GM21360 (cell line): Measurements from ENCODE around the gene TYSND1.
"Not testable (repeated sequence)": the region's sequence is repeated elsewhere in the genome, so short reads cannot be mapped to it uniquely, and the experiment has no call there.

Experiments used
- ATAC-seq: cut with Tn5 transposase; IDR thresholded peaks from one replicate; pipeline ENCODE4 v1.9.1; 2021; ENCODE audit warnings: mild to moderate bottlenecking, moderate library complexity; ENCODE audit not compliant: unreplicated experiment

TYSND1 gene, protein sequence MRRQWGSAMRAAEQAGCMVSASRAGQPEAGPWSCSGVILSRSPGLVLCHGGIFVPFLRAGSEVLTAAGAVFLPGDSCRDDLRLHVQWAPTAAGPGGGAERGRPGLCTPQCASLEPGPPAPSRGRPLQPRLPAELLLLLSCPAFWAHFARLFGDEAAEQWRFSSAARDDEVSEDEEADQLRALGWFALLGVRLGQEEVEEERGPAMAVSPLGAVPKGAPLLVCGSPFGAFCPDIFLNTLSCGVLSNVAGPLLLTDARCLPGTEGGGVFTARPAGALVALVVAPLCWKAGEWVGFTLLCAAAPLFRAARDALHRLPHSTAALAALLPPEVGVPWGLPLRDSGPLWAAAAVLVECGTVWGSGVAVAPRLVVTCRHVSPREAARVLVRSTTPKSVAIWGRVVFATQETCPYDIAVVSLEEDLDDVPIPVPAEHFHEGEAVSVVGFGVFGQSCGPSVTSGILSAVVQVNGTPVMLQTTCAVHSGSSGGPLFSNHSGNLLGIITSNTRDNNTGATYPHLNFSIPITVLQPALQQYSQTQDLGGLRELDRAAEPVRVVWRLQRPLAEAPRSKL

DNA sequence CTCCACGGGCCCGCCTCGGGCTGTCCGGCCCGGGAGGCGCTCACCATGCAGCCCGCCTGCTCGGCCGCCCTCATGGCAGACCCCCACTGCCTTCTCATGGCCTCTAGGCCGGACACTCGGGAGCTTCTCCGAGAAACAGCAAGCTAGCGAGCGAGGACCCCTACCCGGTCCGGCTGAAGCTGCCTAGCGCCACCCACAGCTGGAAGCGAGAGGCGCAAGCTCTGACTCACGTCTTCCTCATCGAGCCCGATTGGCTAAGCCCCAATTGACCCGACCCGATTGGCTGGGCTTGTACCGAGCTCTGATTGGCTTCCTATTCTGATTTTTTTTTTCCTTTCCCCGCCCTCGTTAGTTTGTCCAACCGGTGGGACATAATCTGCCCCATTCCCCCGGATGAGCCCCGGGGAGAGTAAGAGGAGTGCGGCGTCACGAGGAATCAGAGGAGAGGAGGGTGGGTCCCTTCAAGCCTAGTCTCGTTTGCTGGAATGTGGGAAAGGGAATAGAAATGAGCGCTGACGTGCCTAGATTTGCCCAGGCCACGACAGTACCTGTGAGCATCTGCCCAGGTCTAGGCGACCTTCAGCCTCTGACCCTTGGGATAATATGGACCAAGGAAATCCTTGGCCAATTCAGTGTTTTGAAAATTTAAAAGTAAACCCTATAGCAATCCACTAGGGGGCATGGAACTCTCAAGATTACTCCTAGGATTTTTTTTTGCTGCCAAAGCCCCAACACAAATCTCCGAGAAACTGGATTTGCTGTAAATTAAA, at the start of gene TYSND1:
TYSND1 (minus strand) TSS at position 212 of the 770 bp plus-strand sequence; CDS start at position 98, 114 bp downstream.
- peak; percentile 84 for ATAC-seq

DNA sequence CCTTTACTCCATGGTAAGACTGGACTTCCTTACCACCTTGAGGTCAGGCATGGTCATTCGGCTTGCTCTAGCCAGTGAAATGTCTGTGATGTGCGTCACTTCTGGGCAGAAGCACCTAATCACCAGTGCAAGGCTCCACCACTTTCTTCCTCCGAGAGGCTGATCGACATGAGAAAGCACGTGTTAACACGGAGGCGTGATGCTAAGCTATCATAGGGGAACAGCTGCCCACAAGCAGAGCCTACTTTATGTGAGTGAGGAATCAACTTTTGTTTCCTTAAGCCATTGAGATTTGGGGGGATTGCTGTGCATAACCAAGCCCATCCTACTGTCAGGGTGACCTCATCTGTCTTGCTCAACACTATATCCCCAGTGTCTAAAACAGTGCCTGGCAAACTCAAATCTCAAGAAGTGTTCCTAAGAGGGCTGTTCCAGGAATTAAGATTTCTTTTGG, 46.9 kb upstream of the TYSND1 start:
- no peak for ATAC-seq

DNA sequence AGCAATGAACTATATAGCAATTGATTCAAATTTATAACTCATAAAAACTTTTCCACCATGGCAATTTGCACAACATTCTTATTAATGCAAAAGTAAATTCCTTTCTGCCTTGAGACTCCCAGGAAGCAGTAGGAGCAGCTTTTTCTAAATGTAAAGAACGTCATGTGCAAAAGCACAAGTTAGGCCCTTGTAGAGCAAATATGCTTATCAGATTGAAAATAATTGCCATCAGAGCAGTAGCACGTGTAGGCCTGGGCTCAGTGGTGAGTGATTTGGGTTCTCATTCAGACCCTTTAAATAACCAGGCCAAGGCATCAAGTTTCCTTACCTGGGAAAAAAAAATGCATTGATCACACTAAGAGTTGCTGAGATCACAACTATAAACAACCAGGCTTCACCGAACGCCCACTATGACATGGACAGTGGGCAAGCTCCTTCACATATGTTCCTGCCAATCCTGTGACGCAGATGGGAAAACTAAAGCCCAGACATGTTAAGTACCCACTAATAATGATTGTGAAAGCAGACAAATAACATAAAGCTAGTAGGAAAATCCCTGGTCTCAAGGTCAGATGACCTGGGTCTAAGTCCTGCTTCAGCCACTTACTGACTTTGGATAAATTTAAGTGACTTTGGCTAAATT, 45.9 kb upstream of the TYSND1 start:
- no peak for ATAC-seq

DNA sequence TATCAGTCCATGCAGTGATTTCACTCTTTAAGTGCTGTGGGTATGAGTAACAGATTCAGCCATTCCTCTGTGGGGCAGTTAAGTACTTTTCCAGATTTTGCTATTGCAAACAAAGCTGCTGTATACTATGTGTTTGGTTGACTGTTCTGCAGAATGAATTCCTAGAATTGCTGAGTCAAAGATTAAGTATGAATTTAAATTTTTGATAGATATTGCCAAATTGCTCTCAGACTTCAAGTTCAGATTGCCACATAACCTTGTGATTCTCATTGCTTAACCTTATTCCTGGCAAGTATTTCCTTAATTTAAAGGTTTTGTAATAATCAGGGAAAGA, 45.4 kb upstream of the TYSND1 start:
- no peak for ATAC-seq

DNA sequence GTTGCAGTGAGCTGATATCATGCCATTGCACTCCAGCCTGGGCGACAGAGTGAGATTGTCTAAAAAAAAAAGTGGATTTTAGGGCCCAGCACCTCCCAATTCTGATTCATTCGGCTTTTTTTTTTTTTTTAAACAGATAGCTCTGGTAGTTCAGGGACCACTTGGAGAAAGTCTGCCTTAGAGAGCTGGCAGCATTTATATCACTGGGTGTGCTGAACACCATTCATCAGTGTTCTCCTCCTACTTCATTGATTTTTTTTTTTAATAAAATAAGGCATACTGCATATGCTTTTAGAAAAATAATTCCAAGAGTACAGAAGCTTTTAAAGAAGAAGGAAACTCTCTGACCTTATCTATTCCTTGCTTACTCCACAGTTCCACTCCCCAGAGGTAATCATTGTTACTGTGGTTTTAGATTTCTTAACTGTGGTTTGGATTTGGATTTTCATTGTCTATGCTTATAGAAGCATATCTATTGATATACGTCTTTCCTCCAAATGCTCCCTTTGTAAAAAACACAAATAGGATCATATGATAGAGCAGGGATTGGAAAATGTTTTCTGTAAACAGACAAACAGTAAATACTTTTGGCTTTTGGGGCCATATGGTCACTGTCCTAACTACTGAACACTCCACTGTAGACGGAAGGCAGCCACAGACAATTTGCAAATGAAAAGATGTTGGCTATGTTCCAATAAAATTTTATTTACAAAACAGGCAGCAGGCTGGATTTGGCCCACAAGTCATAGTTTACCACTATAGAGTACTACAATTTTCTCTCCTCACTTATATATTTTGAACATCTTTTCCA, 44.9 kb upstream of the TYSND1 start:
- no peak for ATAC-seq

DNA sequence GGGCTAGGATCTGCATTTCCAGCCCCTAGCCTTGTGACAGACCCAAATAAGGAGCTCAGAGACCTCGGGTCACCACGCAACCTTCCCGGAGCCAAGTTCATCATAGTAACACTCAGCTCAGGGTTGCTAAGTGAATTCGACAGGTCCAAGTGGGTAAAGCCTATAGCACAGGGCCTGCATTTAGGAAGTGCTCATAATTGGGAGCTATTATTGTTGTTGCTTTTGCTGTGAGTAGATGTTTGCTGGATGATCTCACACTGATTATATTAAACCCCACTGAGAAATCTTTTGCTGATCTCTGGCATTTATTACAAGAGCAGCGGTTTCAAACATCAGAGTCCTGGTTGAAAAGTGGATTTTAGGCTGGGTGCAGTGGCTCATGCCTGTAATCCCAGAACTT, 44.1 kb upstream of the TYSND1 start:
- no peak for ATAC-seq

DNA sequence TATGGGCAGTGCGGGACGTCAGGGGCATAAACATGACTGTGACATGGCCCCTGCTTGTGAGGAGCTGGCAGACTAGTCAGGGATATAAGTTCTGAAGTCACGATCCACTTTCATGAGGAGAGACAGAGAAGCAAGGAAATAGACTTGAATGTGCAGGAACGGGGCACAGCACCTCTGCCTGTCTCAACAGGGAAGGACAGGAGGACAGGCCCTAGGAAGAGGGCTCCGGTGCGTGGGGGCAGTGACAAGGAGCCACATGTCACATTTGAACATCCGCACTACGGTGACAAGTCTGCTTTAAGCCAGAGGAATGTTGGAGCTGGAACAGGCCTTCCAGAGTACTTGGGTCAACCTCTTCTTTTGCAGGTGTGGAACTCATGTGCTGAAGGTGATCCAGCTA, 43.6 kb upstream of the TYSND1 start:
- ATAC-seq, result no peak

DNA sequence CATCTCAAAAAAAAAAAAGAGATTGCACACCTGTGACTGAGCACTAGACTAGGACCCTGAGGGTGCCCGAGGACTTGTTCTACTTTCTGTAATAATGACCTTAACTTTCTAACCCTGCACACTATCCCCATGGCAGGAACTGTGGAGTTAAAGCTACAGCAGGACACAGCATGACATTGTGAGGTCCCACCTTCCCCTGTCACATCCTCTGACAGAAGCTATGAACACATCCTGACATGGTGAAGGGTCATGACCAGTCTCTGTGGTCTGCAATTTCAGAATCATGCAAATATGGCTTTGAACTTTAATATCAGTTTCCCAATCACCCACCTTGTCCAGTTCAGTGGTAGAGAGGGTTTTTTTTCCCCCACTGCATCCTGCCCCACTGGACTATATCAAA, 42.3 kb upstream of the TYSND1 start:
- ATAC-seq, result no peak

DNA sequence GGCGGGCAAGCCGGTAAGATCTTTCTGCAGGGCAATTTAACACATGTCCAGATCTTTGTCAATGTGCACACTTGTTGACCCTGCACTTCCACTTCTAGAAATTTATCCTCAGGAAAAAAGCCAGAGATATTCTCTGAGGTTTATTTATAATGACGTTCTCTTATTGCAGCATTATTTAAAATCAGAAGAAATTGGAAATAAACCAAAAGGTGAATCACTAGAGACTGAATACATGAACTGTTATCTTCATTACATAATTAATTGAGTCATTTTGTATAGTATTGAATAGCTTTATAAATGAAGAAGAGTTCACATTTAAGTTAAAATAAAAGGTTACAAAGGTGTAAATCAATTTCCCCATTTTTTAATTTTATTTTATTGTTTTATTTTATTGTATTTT, 40.1 kb upstream of the TYSND1 start:
- ATAC-seq, result no peak

DNA sequence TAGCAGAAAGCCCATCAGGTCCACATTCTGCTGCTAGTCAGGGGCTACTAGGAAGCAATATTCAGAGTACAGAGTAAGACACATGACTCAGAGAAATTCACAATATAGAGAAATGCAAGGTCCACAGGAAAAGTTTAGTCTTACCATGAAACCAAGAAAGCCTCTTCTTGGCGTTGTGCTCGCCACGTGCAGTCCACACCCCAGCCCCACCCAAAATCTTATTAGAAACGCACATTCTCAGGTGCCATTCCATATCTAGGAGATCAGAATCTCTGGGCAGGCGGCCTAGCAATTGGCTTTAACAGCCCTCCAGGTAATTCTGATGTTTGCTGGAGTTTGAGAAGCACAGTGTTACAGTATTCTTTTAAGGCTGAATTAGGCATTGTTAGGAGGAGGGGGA, 39.6 kb upstream of the TYSND1 start:
- ATAC-seq, result no peak

DNA sequence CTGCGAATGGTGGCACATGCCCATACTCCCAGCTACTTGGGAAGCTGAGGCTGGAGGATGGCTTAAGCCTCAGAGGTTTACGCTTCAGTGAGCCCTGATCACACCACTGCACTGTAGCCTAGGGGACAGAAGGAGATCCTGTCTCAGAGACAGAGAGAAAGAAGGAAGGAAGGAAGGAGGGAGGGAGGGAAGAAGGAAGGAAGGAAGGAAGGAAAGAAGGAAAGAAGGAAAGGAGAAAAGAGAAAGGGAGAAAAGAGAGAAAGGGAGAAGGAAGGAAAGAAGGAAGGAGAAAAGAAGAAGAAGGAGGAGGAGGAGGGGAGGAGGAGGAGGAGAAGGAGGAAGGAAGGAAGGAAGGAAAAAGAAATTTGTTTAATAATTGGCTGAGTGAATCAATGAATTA, 36.8 kb upstream of the TYSND1 start:
- ATAC-seq, result no peak

DNA sequence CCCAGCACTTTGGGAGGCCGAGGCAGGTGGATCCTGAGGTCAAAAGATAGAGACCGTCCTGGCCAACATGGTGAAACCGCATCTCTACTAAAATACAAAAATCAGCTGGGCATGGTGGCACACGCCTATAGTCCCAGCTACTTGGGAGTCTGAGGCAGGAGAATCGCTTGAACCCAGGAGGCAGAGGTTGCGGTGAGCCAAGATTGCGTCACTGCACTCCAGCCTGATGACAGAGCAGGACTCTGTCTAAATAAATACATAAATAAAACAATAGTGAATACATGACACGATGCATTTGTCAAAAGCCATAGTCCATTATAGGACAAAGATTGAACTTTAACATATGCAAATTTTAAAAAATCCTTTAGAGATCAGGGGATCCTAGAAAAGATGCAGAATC, 32.7 kb upstream of the TYSND1 start:
- not testable (repeated sequence) for ATAC-seq

DNA sequence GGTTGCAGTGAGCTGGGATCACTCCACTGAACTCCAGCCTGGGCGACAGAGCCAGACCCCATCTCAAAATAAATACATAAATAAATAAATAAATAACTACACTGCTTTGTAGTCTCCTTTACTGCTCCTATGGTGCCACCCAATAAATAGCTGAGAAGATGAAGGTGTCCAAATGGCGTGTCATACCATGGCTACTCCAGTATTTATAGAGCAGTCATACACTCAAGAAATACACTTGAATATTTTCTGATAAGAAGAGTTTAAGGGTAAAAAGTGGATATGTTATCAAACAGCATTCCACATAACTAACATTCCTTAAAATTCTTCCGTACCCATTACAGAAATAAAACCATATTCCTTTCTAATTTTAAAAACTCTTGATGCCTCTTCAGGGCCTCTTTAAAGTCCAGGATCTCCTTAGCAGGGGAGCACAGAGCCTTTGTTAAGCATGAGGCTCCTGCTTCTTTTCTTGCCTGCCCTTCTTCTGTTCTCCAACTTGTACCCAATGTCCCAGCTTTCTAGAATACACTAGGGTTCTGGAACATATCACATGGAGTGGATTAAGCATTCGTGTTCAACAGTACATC, 31.7 kb upstream of the TYSND1 start:
- ATAC-seq, result no peak

DNA sequence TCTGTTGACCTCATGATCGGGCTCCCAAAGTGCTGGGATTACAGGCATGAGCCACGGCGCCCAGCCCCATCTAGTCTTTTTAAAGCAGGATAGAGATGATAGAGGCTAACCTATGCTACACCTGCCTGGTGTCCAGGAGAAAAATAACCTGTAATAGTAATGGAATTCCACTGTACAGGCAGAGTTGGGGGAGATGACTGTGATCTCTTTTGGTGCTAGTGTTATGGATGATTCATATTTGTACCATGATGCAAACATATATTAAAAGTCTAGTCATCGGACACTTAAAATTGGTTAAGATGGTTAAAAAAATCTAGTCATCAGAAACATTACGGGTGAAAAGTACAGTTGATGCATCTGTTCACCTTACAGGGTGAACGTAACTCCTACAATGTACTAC, 29.9 kb upstream of the TYSND1 start:
- ATAC-seq, result no peak

DNA sequence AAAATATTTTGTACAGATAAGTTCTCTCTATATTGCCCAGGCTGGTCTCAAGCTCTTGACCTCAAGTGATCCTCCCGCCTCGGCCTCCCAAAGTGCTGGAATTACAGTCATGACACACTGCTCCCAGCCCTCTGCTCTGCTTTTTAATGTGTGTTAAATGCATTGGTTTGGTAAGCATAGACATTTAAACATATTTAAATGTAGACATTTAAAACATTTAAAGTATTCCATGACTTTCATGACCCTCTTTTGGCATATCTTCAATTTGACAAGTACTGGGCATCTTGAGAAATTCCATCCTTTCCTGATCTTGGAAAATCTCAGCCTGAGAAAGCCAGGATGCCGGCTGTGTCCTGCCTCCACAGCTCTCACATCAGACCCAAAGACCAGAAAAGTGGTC, 29.0 kb upstream of the TYSND1 start:
- no peak for ATAC-seq

DNA sequence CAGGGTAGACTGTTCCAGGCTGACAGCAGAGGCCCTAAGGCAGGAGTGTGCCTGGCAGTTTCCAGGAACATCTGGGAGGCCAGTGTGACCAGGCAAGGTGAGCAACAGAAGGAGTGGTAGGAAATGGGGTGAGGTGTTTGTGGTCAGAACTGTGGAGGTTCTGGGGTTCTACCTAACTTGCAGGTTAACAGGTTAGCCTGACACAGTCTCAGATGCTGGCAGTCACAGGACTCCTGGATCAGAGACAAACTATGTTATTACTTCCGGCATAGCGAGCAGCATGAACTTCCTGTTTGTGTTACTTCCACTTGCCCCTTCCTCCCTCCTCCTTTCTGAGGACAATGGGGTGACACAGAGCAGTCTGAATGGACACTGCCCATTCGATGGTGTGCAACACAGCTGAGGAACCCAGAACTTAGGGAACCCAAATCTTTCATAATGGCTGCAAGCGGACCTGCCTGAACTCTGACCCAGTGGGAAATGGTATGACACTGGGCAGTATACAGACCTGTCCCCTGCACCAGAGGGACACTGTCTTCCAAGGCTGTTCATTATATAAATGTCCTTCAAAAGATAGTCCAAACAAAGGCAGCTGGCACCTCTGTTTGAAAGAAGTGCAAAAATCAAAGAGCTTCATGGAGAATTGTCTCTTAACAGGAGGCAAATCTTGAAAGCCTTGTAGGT, 27.7 kb upstream of the TYSND1 start:
- no peak for ATAC-seq

DNA sequence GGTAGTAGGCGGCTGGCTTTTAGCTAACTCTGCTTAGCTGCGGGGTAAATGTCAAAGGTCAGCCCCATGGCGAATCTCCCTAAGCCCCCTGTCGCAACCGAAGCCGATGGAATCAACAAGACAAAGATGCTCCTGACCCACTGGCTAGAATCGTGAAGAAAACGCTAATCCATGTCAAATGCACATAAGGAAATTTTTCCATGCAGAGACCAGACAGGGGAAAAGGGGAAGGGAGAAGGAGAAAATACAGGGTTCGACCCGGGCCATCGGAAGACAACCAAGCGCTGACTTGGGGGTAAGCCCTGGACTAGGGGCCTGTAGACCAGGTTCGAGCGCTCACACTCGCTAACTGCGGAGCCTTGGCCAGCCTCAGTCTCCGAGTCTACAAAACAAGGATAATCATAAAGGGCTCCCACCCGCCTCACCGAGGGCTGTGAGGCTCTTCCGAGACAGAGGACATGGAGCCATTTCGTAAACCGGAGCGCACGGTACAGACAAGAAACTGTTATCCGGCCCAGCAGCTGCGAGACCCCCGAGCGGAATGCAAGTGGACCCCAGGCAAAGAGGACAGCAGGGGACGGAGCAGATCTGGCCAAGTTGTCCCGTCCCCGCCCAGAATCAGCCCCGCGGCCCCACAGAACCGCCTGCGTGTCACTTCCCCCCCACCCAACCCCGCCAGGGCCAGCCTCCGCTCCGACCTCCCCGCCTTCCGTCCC, 23.3 kb upstream of the TYSND1 start:
- ATAC-seq, result peak; percentile 2

DNA sequence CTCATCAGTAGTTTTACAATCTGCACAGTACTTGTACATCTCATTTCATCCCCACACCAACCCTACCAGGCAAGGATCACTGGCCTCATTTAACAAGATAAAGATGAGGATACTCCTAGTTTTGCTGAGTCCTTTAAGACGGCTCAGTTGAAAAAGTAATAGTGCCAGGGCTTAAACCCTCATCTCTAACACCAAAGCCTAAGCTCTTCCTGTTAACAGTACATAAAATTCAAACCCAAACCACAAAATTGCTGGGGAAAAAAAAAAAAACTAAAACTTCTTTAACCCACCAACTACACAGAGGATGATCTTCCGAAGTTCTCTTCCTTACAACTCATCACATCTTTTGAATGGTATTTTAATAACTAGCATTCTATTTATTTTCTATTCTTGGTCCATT, 22.5 kb upstream of the TYSND1 start:
- ATAC-seq, result no peak

DNA sequence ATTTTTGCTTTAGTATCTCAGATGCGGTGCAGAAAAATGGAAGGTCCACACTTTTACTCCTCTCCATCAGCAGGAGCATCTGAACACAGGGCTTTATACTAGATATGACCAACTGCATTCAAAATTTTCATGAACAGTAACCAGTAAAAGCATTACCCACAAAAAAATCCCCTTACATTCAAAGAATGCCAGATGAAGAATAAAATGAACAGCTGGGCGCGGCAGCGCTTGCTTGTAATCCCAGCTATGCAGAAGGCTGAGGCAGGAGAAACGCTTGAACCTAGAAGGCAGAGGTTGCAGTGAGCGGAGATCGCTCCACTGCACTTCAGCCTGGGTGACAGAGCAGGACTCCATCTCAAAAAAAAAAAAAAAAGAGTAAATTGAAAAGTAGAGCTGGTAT, 20.7 kb upstream of the TYSND1 start:
- ATAC-seq, result no peak
